Neuronal stem cell (in vitro differentiated cells): ENCODE data around the gene AK1.
A peak's percentile ranks its signal among the peaks of the same experiment; 100 is the strongest.

Source experiments
- DNase-seq: peaks from one replicate; pipeline ENCODE4 v3.0.0-alpha.2; 2013; ENCODE audit warnings: low spot score
- H2AFZ ChIP-seq: one replicate; pipeline ENCODE4 v1.6.1; 2013; ENCODE audit warnings: mild to moderate bottlenecking, low read length, inconsistent platforms
- H2AK5ac ChIP-seq: 2 replicates; pipeline ENCODE4 v1.6.1; 2013; ENCODE audit warnings: low read depth, mild to moderate bottlenecking, inconsistent platforms, low read length, moderate library complexity, mixed read lengths
- H2BK120ac ChIP-seq: 2 replicates; pipeline ENCODE4 v1.6.1; 2013; ENCODE audit warnings: low read depth, mild to moderate bottlenecking, inconsistent platforms, low read length, moderate library complexity, mixed read lengths
- H2BK12ac ChIP-seq: one replicate; pipeline ENCODE4 v1.6.1; 2013; ENCODE audit warnings: low read length, inconsistent platforms
- H2BK15ac ChIP-seq: 2 replicates; pipeline ENCODE4 v1.6.1; 2013; ENCODE audit warnings: mild to moderate bottlenecking, low read length, inconsistent platforms, mixed read lengths
- H2BK5ac ChIP-seq: one replicate; pipeline ENCODE4 v1.6.1; 2013; ENCODE audit warnings: inconsistent platforms, mild to moderate bottlenecking, low read length, moderate library complexity
- H3K14ac ChIP-seq: one replicate; pipeline ENCODE4 v1.6.1; 2013; ENCODE audit warnings: low read length, inconsistent platforms
- H3K18ac ChIP-seq: 2 replicates; pipeline ENCODE4 v1.6.1; 2013; ENCODE audit warnings: low read length, inconsistent platforms
- H3K23ac ChIP-seq: 2 replicates; pipeline ENCODE4 v1.6.1; 2013; ENCODE audit warnings: low read depth, mild to moderate bottlenecking, mixed read lengths, low read length, inconsistent platforms; ENCODE audit not compliant: poor library complexity
- H3K27ac ChIP-seq: replicated peaks from 3 replicates; pipeline ENCODE4 v1.5.1; 2013; ENCODE audit warnings: low read length, inconsistent platforms
- H3K27me3 ChIP-seq, 3 experiments: 2 replicates each; pipeline ENCODE4 v1.6.1; 2013; ENCODE audit warnings: low read length in 3 of 3, mild to moderate bottlenecking in 2 of 3, inconsistent platforms in 1 of 3, low read depth in 1 of 3, mixed read lengths in 1 of 3, moderate library complexity in 1 of 3; ENCODE audit not compliant: control insufficient read depth in 3 of 3, insufficient read depth in 3 of 3
- H3K36me3 ChIP-seq, 2 donors: replicated peaks in 1 of 2; 2 replicates each; pipeline ENCODE4 v1.6.1; 2013; ENCODE audit warnings: low read length in 2 of 2; ENCODE audit not compliant: control insufficient read depth in 2 of 2, insufficient read depth in 2 of 2
- H3K4ac ChIP-seq: 2 replicates; pipeline ENCODE4 v1.6.1; 2013; ENCODE audit warnings: inconsistent platforms, mild to moderate bottlenecking, low read length, moderate library complexity
- H3K4me1 ChIP-seq, 2 donors: 1 replicate in 1 of 2; 2 replicates in 1 of 2; pipeline ENCODE4 v1.6.1; 2013; ENCODE audit warnings: low read length in 2 of 2, low read depth in 1 of 2; ENCODE audit not compliant: control insufficient read depth in 2 of 2, insufficient read depth in 1 of 2
- H3K4me2 ChIP-seq: one replicate; pipeline ENCODE4 v1.6.1; 2013; ENCODE audit warnings: mild to moderate bottlenecking, low read length, inconsistent platforms; ENCODE audit not compliant: insufficient read depth, poor library complexity, severe bottlenecking
- H3K4me3 ChIP-seq, 2 donors: 2 replicates each; pipeline ENCODE4 v1.5.1; 2013; ENCODE audit warnings: low read length in 2 of 2, mild to moderate bottlenecking in 2 of 2, inconsistent platforms in 1 of 2, moderate library complexity in 1 of 2
- H3K79me1 ChIP-seq: one replicate; pipeline ENCODE4 v1.6.1; 2013; ENCODE audit warnings: low read depth, mild to moderate bottlenecking, inconsistent platforms, low read length, moderate library complexity
- H3K9ac ChIP-seq: one replicate; pipeline ENCODE4 v1.6.1; 2013; ENCODE audit warnings: mild to moderate bottlenecking, low read depth, low read length, inconsistent platforms; ENCODE audit not compliant: poor library complexity
- H3K9me3 ChIP-seq, 2 donors: replicated peaks in 1 of 2; 2 replicates each; pipeline versions ENCODE3 to v1.6.1; 2013; ENCODE audit warnings: low read length in 2 of 2, mild to moderate bottlenecking in 2 of 2, inconsistent platforms in 1 of 2, low read depth in 1 of 2, mixed read lengths in 1 of 2, moderate library complexity in 1 of 2; ENCODE audit not compliant: control insufficient read depth in 2 of 2, insufficient read depth in 1 of 2
- H4K8ac ChIP-seq: one replicate; pipeline ENCODE4 v1.6.1; 2013; ENCODE audit warnings: low read depth, mild to moderate bottlenecking, inconsistent platforms, low read length, moderate library complexity
- H4K91ac ChIP-seq: one replicate; pipeline ENCODE4 v1.6.1; 2013; ENCODE audit warnings: low read length, low read depth, mild to moderate bottlenecking, inconsistent platforms; ENCODE audit not compliant: poor library complexity
- WGBS, 2 donors: extraction: QIAGEN DNeasy Blood & Tissue Kit; methylation state at CpG; one replicate each; pipeline ENCODE4 v1.1.7; 2013; ENCODE audit warnings: missing lambda C conversion rate in 2 of 2, mixed read lengths in 1 of 2; ENCODE audit not compliant: insufficient read length in 2 of 2, insufficient replicate concordance in 1 of 2; ENCODE audit errors: extremely low coverage in 2 of 2; 5-methylcytosine and 5-hydroxymethylcytosine counted together

AK1 gene

DNA sequence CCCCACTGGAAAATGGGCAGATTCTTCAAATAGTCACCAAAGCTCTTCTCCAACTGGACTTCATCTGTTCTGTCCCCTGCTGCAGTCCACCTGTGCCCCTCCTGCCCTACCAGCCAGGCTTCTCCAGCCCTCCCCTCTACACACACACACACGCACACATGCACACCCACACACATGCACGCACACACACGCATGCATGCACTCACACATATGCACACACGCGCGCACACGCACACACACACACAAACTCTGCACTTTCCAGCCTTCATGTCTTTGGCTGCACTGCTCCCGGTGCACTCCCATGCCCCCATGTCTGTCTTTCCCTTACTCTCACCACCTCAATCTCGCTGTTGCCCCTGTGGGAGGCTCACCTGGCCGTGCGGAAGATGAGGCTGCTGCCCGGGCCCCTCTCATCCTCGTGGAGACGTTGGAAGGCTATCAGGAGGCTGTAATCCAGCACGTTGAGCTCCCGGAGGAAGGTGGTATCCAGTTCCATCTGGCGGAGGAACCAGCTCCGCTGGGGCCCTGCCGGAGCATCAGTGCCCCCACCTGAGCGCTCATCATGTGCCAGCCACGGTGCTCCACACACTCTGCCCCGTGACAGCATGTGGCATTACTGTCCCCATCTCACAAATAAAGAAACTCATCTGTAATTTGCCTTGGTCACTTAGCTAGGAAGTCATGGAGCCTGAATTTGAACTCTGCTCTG lies 47.4 kb upstream of the AK1 start:
- no CpG with 5 or more reads among the region's 22 CpGs for WGBS, 2 donors
- no peak overlapping the region for H4K91ac ChIP-seq

GRCh38 chr9:127923771-127924170 lies 46.3 kb upstream of the AK1 start:
- no peak overlapping the region for H3K14ac ChIP-seq
- H3K4me2 ChIP-seq = no peak overlapping the region
- H2AFZ ChIP-seq = no peak overlapping the region
- peaks cover 0 to 12% of the 10 kb centered on the region in 2 donors for H3K4me1 ChIP-seq
- no peak overlapping the region for H3K4me3 ChIP-seq
- H4K91ac ChIP-seq = no peak overlapping the region
- no peak overlapping the region for H3K18ac ChIP-seq
- H4K8ac ChIP-seq = no peak overlapping the region
- no peak overlapping the region for H2AK5ac ChIP-seq
- H2BK120ac ChIP-seq = no peak overlapping the region
- H3K79me1 ChIP-seq = no peaks in the 10 kb centered on the region
- H2BK12ac ChIP-seq = no peak overlapping the region
- WGBS, 2 donors = no CpG with 5 or more reads among the region's 8 CpGs
- H2BK5ac ChIP-seq = no peak overlapping the region
- no peak overlapping the region for H3K27ac ChIP-seq
- H3K9me3 ChIP-seq = no peaks in the 10 kb centered on the region
- H3K23ac ChIP-seq = no peak overlapping the region
- peaks cover 2 to 65% (median 32%) of the 10 kb centered on the region in 3 experiments for H3K27me3 ChIP-seq
- H3K4ac ChIP-seq = no peak overlapping the region
- DNase-seq = no peak
- no peak overlapping the region for H2BK15ac ChIP-seq
- H3K9ac ChIP-seq = no peak overlapping the region
- no peaks in the 10 kb centered on the region for H3K36me3 ChIP-seq

More for the DNA sequence above, 47.4 kb upstream of the AK1 start:
- no peak overlapping the region for H3K27ac ChIP-seq
- peak overlapping the region; percentile 75 for H2BK12ac ChIP-seq
- no peak for DNase-seq
- H3K36me3 ChIP-seq = no peaks in the 10 kb centered on the region
- H3K27me3 ChIP-seq = peaks cover 2 to 72% (median 41%) of the 10 kb centered on the region in 3 experiments
- peak overlapping the region; percentile 63 for H3K9ac ChIP-seq
- H3K23ac ChIP-seq = peak overlapping the region; percentile 22
- no peak overlapping the region for H2AFZ ChIP-seq
- no peak overlapping the region for H3K14ac ChIP-seq
- no peak overlapping the region for H3K4me2 ChIP-seq
- H3K4ac ChIP-seq = peak overlapping the region; percentile 20
- no peak overlapping the region for H2BK120ac ChIP-seq
- peak overlapping the region; percentile 21 for H2BK15ac ChIP-seq
- H3K9me3 ChIP-seq = no peaks in the 10 kb centered on the region
- peak overlapping the region in 1 of 2 donors; percentile 46 for H3K4me3 ChIP-seq
- no peak overlapping the region for H2AK5ac ChIP-seq
- H4K8ac ChIP-seq = no peak overlapping the region
- no peaks in the 10 kb centered on the region for H3K79me1 ChIP-seq
- H2BK5ac ChIP-seq = no peak overlapping the region
- peak overlapping the region; percentile 38 for H3K18ac ChIP-seq
- H3K4me1 ChIP-seq = peaks cover 1 to 12% of the 10 kb centered on the region in 2 donors

DNA sequence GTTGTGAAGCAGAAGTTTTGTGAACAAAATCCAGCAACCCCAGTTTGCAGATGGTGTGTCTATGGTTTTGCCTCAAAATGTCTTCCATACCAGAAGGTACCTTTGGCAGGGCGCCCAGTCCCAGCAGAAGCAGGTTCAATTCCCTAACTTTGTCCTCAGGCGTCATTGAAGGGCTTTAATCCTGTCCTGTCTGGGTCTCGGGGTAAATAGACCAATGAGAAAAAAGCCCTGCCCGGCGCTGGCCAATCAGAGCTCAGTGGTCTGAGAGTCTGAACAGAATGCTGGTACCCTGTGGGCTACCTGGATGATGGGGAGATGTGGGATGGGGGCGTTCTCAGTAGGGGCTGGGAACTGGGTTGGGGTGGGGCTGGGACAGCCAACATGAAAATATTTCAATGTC lies 45.6 kb upstream of the AK1 start:
- Histone ChIP-seq H3K27ac (no peak overlapping the region), H3K9ac (peak overlapping the region; percentile 61), H2BK15ac (peak overlapping the region; percentile 20), H2AK5ac (no peak overlapping the region), H2BK5ac (no peak overlapping the region), H3K4me2 (no peak overlapping the region), H3K9me3 (no peaks in the 10 kb centered on the region), H2BK120ac (no peak overlapping the region), H3K36me3 (no peaks in the 10 kb centered on the region), H3K4ac (no peak overlapping the region), H3K4me1 (peaks cover 0 to 12% of the 10 kb centered on the region in 2 donors), H4K8ac (no peak overlapping the region), H4K91ac (no peak overlapping the region), H3K23ac (no peak overlapping the region), H2BK12ac (no peak overlapping the region), H2AFZ (no peak overlapping the region), H3K18ac (no peak overlapping the region), H3K4me3 (no peak overlapping the region), H3K14ac (no peak overlapping the region), H3K79me1 (no peaks in the 10 kb centered on the region), H3K27me3 (peaks cover 2 to 57% (median 26%) of the 10 kb centered on the region in 3 experiments)
- no CpG with 5 or more reads among the region's 6 CpGs for WGBS, 2 donors
- DNase-seq = no peak

GRCh38 chr9:127921557-127922120 lies 44.2 kb upstream of the AK1 start:
- no peak overlapping the region for H4K91ac ChIP-seq
- peak overlapping the region; percentile 22 for H2BK5ac ChIP-seq
- no peak overlapping the region for H3K4me3 ChIP-seq
- H3K9me3 ChIP-seq = no peaks in the 10 kb centered on the region
- H2BK15ac ChIP-seq = no peak overlapping the region
- no peaks in the 10 kb centered on the region for H3K79me1 ChIP-seq
- no peak overlapping the region for H3K4me2 ChIP-seq
- H2BK12ac ChIP-seq = peak overlapping the region; percentile 93
- H3K23ac ChIP-seq = no peak overlapping the region
- no peaks in the 10 kb centered on the region for H3K36me3 ChIP-seq
- no CpG with 5 or more reads among the region's 45 CpGs for WGBS, 2 donors
- H3K27ac ChIP-seq = no peak overlapping the region
- H2BK120ac ChIP-seq = peak overlapping the region; percentile 81
- H3K14ac ChIP-seq = no peak overlapping the region
- H3K4ac ChIP-seq = no peak overlapping the region
- peak overlapping the region; percentile 80 for H3K18ac ChIP-seq
- no peak for DNase-seq
- H4K8ac ChIP-seq = no peak overlapping the region
- no peak overlapping the region for H2AFZ ChIP-seq
- H3K27me3 ChIP-seq = peaks cover 0 to 45% (median 16%) of the 10 kb centered on the region in 3 experiments
- H3K9ac ChIP-seq = no peak overlapping the region
- peaks cover 1 to 8% of the 10 kb centered on the region in 2 donors for H3K4me1 ChIP-seq
- peak overlapping the region; percentile 92 for H2AK5ac ChIP-seq
